HCT116 (cell line): ENCODE data around the gene COQ10B. TPM values are rescaled to one million over a fixed set of nuclear protein-coding genes. Genes with fewer than 3 reads are reported as not detected.
"Not testable (repeated sequence)": the region's sequence is repeated elsewhere in the genome, so short reads cannot be mapped to it uniquely, and the experiment has no call there.

ENCODE experiments used
- ATAC-seq: fragments of 200-7000 bp; cut with Tn5 transposase; 2 replicates; pipeline ENCODE4 v1.9.1; 2020; ENCODE audit warnings: mild to moderate bottlenecking, moderate library complexity
- BruUV-seq: library from RNA; stranded (reverse); fragments of 400-500 nt; replicated peaks from 2 replicates; lab custom pipeline; 2021; lab: Mats Ljungman, UMichigan
- CTCF ChIA-PET: fragments of 300-600 bp; sonication (Branson Sonifier 250); formaldehyde crosslinking; loops from one replicate; lab custom pipeline; 2021; ENCODE audit warnings: antibody characterized with exemption; lab: Charles Lee
- POLR2A ChIA-PET: fragments of 300-600, 350-600 bp; sonication (Branson Sonifier 250); formaldehyde crosslinking; loops from one replicate; lab custom pipeline; 2021; ENCODE audit warnings: antibody characterized with exemption; lab: Charles Lee
- RAD21 ChIA-PET, 2 experiments: fragments of 300-600 bp; sonication (Branson Sonifier 250); formaldehyde crosslinking; loops; one replicate each; lab custom pipeline; 2023; ENCODE audit warnings: low total read pairs in 2 of 2; ENCODE audit not compliant: uncharacterized antibody in 2 of 2, unreplicated experiment in 2 of 2, low non-redundant PET in 1 of 2; lab: Charles Lee
- DNase-seq: peaks from one replicate; pipeline ENCODE4 v3.0.0-alpha.2; 2010; ENCODE audit warnings: low read depth, low spot score
- H2AFZ ChIP-seq: fragments of 200-600 bp; shearing (Covaris generic), sonication (generic); 2 replicates; pipeline ENCODE4 v1.6.1; 2017; ENCODE audit warnings: low read depth, mixed run types, mixed read lengths, antibody characterized with exemption, low read length; ENCODE audit not compliant: poor library complexity, severe bottlenecking
- H3K27ac ChIP-seq: 2 replicates; pipeline ENCODE4 v1.5.1; 2012; ENCODE audit warnings: low read depth, low read length
- H3K27me3 ChIP-seq: fragments of 200-600 bp; sonication (generic); 2 replicates; pipeline ENCODE4 v1.6.1; 2016; ENCODE audit warnings: mixed run types, low read length, mixed read lengths; ENCODE audit not compliant: insufficient read depth
- H3K36me3 ChIP-seq, 2 experiments: fragments of 200-500 bp in 1 of 2; fragments of 200-600 bp in 1 of 2; sonication (Bioruptor generic) in 1 of 2; sonication (generic) in 1 of 2; 2 replicates each; pipeline versions ENCODE4 v1.5.1 to v1.6.1; 2014 to 2016; ENCODE audit warnings: low read length in 2 of 2, inconsistent platforms in 1 of 2, mixed read lengths in 1 of 2, mixed run types in 1 of 2; ENCODE audit not compliant: insufficient read depth in 2 of 2, control insufficient read depth in 1 of 2
- H3K4me1 ChIP-seq, 2 experiments: fragments of 200-600 bp in 1 of 2; sonication (generic) in 1 of 2; 2 replicates each; pipeline versions ENCODE4 v1.5.1 to v1.6.1; 2012 to 2017; ENCODE audit warnings: low read length in 2 of 2, inconsistent platforms in 1 of 2, mild to moderate bottlenecking in 1 of 2, mixed read lengths in 1 of 2, mixed run types in 1 of 2, moderate library complexity in 1 of 2; ENCODE audit not compliant: insufficient read depth in 2 of 2, control insufficient read depth in 1 of 2
- H3K4me2 ChIP-seq: fragments of 200-600 bp; sonication (generic); 2 replicates; pipeline ENCODE4 v1.6.1; 2017; ENCODE audit warnings: mixed run types, low read length, mixed read lengths
- H3K4me3 ChIP-seq, 2 experiments: fragments of 200-600 bp in 1 of 2; sonication (generic) in 1 of 2; replicated peaks in 1 of 2; 2 replicates each; pipeline ENCODE4 v1.5.1; 2011 to 2016; ENCODE audit warnings: low read length in 2 of 2, control low read depth in 1 of 2, low read depth in 1 of 2, mild to moderate bottlenecking in 1 of 2, mixed read lengths in 1 of 2, mixed run types in 1 of 2
- H3K79me2 ChIP-seq: fragments of 200-600 bp; sonication (generic); 2 replicates; pipeline ENCODE4 v1.6.1; 2017; ENCODE audit warnings: mild to moderate bottlenecking, mixed run types, low read length, moderate library complexity, mixed read lengths; ENCODE audit not compliant: insufficient read depth
- H3K9ac ChIP-seq: fragments of 200-600 bp; sonication (generic); 2 replicates; pipeline ENCODE4 v1.6.1; 2016; ENCODE audit warnings: low read length, mixed read lengths
- H3K9me2 ChIP-seq: fragments of 200-600 bp; sonication (generic), shearing (Covaris generic); 2 replicates; pipeline ENCODE4 v1.6.1; 2017; ENCODE audit warnings: mixed run types, mild to moderate bottlenecking, moderate library complexity; ENCODE audit not compliant: insufficient read depth
- H3K9me3 ChIP-seq, 2 experiments: fragments of 200-500 bp in 1 of 2; fragments of 200-600 bp in 1 of 2; sonication (Bioruptor generic) in 1 of 2; sonication (generic) in 1 of 2; 2 replicates each; pipeline ENCODE4 v1.6.1; 2014 to 2017; ENCODE audit warnings: low read length in 2 of 2, mixed read lengths in 2 of 2, inconsistent platforms in 1 of 2, low read depth in 1 of 2, mild to moderate bottlenecking in 1 of 2, mixed run types in 1 of 2, moderate library complexity in 1 of 2; ENCODE audit not compliant: control insufficient read depth in 1 of 2, insufficient read depth in 1 of 2
- H4K20me1 ChIP-seq: fragments of 200-600 bp; sonication (generic), shearing (Covaris generic); 2 replicates; pipeline ENCODE4 v1.6.1; 2017; ENCODE audit warnings: mixed run types, mild to moderate bottlenecking, moderate library complexity; ENCODE audit not compliant: insufficient read depth
- FOSL1 ChIP-seq: IDR thresholded peaks from 2 replicates; pipeline ENCODE4 v1.6.1; 2012; ENCODE audit warnings: low read depth
- intact Hi-C: fragments of 100-400 bp; cut with micrococcal nuclease; formaldehyde crosslinking; loops from 2 replicates; pipeline ENCODE4 v1.10.0; 2022
- total RNA-seq: library from RNA; stranded (reverse); gene quantifications from one replicate; pipeline ENCODE4 v1.2.1, GENCODE V29; 2021; ENCODE audit not compliant: unreplicated experiment
- TF ChIP-seq, protein P1 (sequence below): IDR thresholded peaks from 2 replicates; pipeline ENCODE4 v1.6.1; 2012

COQ10B gene
- total RNA-seq, 1 experiment from 2014 or later = 20.4 TPM

DNA sequence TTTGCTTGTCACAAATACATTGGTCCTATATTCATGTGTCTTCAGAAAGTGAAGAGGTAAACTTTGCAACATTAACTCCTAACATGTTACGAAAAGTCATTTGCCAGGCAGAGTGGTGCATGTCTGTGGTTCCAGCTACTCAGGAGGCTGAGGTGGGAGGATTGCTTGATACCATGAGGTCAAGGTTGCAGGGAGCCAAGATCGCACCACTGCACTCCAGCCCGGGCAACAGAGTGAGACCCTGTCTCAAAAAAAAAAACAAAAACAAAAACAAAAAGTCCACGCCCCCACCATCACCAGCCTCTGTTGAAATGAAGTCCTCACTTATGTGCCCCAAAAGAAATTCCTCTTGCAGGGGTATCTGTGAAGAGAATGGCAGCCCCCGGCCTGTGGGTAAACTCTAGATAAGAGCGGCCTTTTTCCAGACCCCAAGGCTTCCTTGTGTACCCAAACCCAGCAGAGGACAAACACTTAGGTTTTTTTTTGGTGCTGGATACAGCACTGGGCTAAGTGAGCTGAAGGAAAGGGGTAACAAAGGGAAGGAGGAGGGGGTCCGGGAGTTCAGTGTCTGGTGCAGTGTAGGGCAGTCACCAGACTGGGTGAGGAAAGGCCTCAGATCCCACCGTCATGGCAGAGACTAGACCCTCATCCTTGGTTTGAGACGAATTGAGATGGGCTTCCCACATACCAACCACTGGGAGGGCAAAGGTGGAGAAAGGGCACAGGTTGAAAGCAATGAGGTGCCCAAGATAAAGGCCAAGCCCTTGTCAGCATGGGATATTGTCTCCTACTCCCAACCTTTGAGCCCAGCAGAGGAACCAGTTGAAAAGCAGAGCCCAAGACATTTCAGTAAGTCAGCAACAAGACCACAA, 27.0 kb downstream of the COQ10B start:
- no peak overlapping the region for H3K27ac ChIP-seq
- ATAC-seq = no peak
- ChIA-PET POLR2A (no interaction called here), CTCF (no interaction called here), RAD21 (no interaction called here)
- DNase-seq = no peak
- H3K4me3 ChIP-seq = no peak overlapping the region
- no peak overlapping the region for H3K9ac ChIP-seq
- H3K4me1 ChIP-seq = no peaks in the 10 kb centered on the region
- TF ChIP-seq FOSL1 = no peak
- TF ChIP-seq, protein P1, sequence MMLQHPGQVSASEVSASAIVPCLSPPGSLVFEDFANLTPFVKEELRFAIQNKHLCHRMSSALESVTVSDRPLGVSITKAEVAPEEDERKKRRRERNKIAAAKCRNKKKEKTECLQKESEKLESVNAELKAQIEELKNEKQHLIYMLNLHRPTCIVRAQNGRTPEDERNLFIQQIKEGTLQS = no peak
- H2AFZ ChIP-seq = no peak overlapping the region
- H3K4me2 ChIP-seq = no peak overlapping the region
- H3K9me3 ChIP-seq = no peaks in the 10 kb centered on the region
- H3K27me3 ChIP-seq = no peaks in the 10 kb centered on the region
- peaks cover 0 to 12% of the 10 kb centered on the region in 2 experiments; a peak in 2 of 4 replicates for H3K36me3 ChIP-seq
- BruUV-seq = no TSS peak
- H4K20me1 ChIP-seq = no peaks in the 10 kb centered on the region; the same call in 1 of the 2 replicates
- H3K9me2 ChIP-seq = no peaks in the 10 kb centered on the region
- intact Hi-C loops = no loop called here
- H3K79me2 ChIP-seq = no peaks in the 10 kb centered on the region

GRCh38 chr2:197484248-197484647, 30.9 kb downstream of the COQ10B start:
- intact Hi-C loops, H3K9me2 ChIP-seq, CTCF ChIA-PET, DNase-seq, BruUV-seq, H3K4me2 ChIP-seq, H3K27me3 ChIP-seq, H3K9me3 ChIP-seq, H3K27ac ChIP-seq, RAD21 ChIA-PET, H3K4me3 ChIP-seq, H3K4me1 ChIP-seq, H3K9ac ChIP-seq, H2AFZ ChIP-seq: not testable (repeated sequence)
- H4K20me1 ChIP-seq = peaks cover 16% of the 10 kb centered on the region; the same call in 1 of the 2 replicates
- ATAC-seq = peak; percentile 24
- H3K36me3 ChIP-seq = peaks cover 19 to 34% of the 10 kb centered on the region in 2 experiments
- POLR2A ChIA-PET = interaction anchor here (0.6 to 1.5 kb wide), 2 partner anchors 15 to 17 kb away, joined by 4 read pairs; partner anchors contain the start of gene HSPD1
- peaks cover 10% of the 10 kb centered on the region; the same call in 1 of the 2 replicates for H3K79me2 ChIP-seq
